Gastroesophageal sphincter (tissue), 4 donors: Measurements from ENCODE around the gene DGKI. TPM values are rescaled to one million over a fixed set of nuclear protein-coding genes. Genes with fewer than 3 reads are reported as not detected.
A peak's percentile ranks its signal among the peaks of the same experiment; 100 is the strongest.

Experiments used
- ATAC-seq: fragments of 150-250 bp; one replicate; pipeline ENCODE4 v1.9.1; 2016; ENCODE audit warnings: mild to moderate bottlenecking, moderate library complexity
- H3K27ac ChIP-seq, 4 donors: fragments of 200-600 bp; sonication (generic) in 3 of 4; 1 replicate in 3 of 4; 2 replicates in 1 of 4; pipeline ENCODE4 v1.5.1; 2016 to 2019
- H3K27me3 ChIP-seq: fragments of 200-600 bp; sonication (generic); one replicate; pipeline ENCODE4 v1.5.1; 2019
- H3K36me3 ChIP-seq, 2 donors: fragments of 200-600 bp; sonication (generic); one replicate each; pipeline ENCODE4 v1.5.1; 2019; ENCODE audit warnings: control low read depth in 1 of 2
- H3K4me1 ChIP-seq, 3 donors: fragments of 200-600 bp; sonication (generic); 1 replicate in 2 of 3; 2 replicates in 1 of 3; pipeline ENCODE4 v1.5.1; 2016 to 2019; ENCODE audit warnings: control low read depth in 2 of 3
- H3K4me3 ChIP-seq, 2 donors: fragments of 200-600 bp; sonication (generic); one replicate each; pipeline ENCODE4 v1.5.1; 2019; ENCODE audit warnings: mild to moderate bottlenecking in 1 of 2, moderate library complexity in 1 of 2
- H3K9me3 ChIP-seq, 3 donors: fragments of 200-600 bp; sonication (generic); one replicate each; pipeline ENCODE4 v1.5.1; 2017 to 2019; ENCODE audit warnings: control low read depth in 2 of 3
- EP300 ChIP-seq: sonication (generic); formaldehyde crosslinking; IDR thresholded peaks from one replicate; pipeline ENCODE4 v1.6.1; 2017; ENCODE audit warnings: antibody characterized with exemption, mild to moderate bottlenecking
- POLR2A ChIP-seq, 2 donors: fragments of 450-650 bp; IDR thresholded peaks; one replicate each; pipeline ENCODE4 v1.6.1; 2017; ENCODE audit warnings: antibody characterized with exemption in 2 of 2, mild to moderate bottlenecking in 2 of 2, moderate library complexity in 1 of 2
- POLR2AphosphoS5 ChIP-seq: sonication (generic); formaldehyde crosslinking; IDR thresholded peaks from one replicate; pipeline ENCODE4 v1.6.1; 2017; ENCODE audit warnings: antibody characterized with exemption
- WGBS, 2 donors: methylation state at CpG; one replicate each; pipeline ENCODE4 v1.1.5; 2018; ENCODE audit warnings: low coverage in 1 of 2; 5-methylcytosine and 5-hydroxymethylcytosine counted together
- total RNA-seq, 4 donors: library from RNA; depleted of rRNA; stranded (reverse); fragments of >200 nt; gene quantifications; one replicate each; pipeline ENCODE4 v1.1.0, GENCODE V29; 2016
- TF ChIP-seq, protein P1 (sequence below), 4 experiments: fragments of 200-600 bp in 2 of 4; fragments of 450-650 bp in 2 of 4; sonication (generic) in 1 of 4; IDR thresholded peaks; one replicate each; pipeline ENCODE4 v1.5.1; 2017 to 2019; ENCODE audit warnings: antibody characterized with exemption in 4 of 4, mild to moderate bottlenecking in 2 of 4, moderate library complexity in 2 of 4

The DGKI gene
- total RNA-seq, 4 donors from 2014 or later, result 0.27 to 4.8 (median 3.2) TPM

DNA sequence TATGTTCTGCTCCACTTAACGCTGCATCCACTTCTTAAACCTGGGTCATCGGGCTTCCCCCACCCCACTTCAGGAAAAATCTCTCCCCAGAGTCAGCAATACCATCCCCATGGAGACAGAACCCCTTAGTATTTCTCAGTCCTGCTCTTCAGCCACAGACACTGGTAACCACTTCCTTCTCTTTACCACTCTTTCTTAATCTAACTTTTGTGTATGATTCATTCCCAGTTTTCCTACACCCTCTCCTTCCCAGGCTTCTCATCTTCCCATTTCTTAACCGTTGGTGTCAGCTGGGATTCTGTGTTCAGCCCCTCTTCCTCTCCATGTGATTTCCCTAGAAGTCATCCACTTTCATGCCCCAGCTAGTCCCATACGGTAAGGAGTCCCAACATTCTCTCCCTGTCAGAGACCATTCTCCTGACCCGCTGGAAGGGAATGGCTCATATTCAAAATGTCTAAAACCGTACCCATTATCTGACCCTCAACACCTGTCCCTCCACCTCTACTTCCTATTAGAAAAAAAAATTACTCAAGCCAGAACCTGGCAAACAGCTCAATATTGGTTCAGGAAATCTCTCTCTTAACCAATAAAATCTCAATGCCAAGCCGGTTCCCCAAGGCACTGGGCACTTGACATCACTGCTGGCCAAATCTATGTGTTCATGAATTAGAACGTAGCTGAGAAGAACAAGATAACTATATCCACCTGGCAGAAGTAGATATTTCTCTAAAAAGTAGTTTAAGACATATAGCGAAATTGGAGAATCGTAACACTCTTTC, 89.4 kb downstream of the DGKI start:
- TF ChIP-seq EP300, result no peak
- TF ChIP-seq, protein P1, sequence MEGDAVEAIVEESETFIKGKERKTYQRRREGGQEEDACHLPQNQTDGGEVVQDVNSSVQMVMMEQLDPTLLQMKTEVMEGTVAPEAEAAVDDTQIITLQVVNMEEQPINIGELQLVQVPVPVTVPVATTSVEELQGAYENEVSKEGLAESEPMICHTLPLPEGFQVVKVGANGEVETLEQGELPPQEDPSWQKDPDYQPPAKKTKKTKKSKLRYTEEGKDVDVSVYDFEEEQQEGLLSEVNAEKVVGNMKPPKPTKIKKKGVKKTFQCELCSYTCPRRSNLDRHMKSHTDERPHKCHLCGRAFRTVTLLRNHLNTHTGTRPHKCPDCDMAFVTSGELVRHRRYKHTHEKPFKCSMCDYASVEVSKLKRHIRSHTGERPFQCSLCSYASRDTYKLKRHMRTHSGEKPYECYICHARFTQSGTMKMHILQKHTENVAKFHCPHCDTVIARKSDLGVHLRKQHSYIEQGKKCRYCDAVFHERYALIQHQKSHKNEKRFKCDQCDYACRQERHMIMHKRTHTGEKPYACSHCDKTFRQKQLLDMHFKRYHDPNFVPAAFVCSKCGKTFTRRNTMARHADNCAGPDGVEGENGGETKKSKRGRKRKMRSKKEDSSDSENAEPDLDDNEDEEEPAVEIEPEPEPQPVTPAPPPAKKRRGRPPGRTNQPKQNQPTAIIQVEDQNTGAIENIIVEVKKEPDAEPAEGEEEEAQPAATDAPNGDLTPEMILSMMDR (IDR thresholded peaks at IDR 0.05), result no peak
- no peak for TF ChIP-seq POLR2A (IDR thresholded peaks at IDR 0.05)
- no peak for TF ChIP-seq POLR2AphosphoS5
- Histone ChIP-seq H3K27me3 (no peaks in the 10 kb centered on the region), H3K9me3 (no peaks in the 10 kb centered on the region), H3K4me1 (peaks cover 0 to 36% (median 3%) of the 10 kb centered on the region in 3 donors), H3K36me3 (no peaks in the 10 kb centered on the region), H3K27ac (no peak overlapping the region), H3K4me3 (no peak overlapping the region)
- 76 to 83% methylated on average over 6 to 10 of the region's 10 CpGs for WGBS, 2 donors
- no peak for ATAC-seq

DNA sequence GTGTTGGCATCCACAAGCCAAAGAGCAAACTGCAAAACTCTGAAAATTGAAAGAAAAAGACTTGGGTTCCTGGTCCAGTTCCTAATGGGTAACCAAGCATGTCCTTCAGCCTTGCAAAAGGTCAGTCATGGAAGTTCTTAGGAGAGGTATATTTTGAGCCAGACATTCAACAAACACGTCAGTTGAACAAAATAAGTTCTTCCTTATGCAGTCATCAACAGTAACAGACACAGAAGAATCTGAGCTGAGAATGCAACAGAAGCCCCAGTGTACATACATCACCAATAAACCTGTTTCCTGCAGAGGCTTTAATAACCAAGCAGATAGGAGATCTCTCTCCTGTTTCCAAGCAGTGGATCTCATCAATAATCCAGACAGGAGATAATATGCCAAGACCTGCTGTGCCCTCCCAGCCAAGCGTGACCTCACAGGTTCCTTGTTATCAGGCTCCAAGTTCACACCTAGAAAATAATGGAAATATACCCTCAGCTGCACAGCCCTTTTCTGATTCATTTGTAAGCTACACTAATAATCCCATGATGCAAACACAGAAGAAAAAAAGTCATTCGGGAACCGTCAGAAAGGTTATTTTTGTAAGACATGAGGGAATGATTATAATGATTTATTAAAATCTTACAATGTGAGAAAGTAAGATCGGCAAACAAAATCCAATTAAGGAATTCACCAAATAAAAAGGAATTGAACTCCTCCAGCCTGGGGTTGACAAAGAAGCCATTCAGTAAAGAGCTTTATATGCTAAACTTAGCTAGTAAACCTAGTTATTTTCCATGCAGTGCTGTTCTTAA, 90.7 kb downstream of the DGKI start:
- Histone ChIP-seq H3K4me1 (peaks cover 0 to 36% (median 3%) of the 10 kb centered on the region in 3 donors), H3K27ac (no peak overlapping the region), H3K36me3 (no peaks in the 10 kb centered on the region), H3K9me3 (no peaks in the 10 kb centered on the region), H3K4me3 (no peak overlapping the region), H3K27me3 (no peaks in the 10 kb centered on the region)
- 6 to 18% methylated on average over 4 to 5 of the region's 5 CpGs for WGBS, 2 donors
- TF ChIP-seq, protein P1 (IDR thresholded peaks at IDR 0.05), result no peak
- no peak for TF ChIP-seq POLR2A (IDR thresholded peaks at IDR 0.05)
- no peak for TF ChIP-seq EP300
- TF ChIP-seq POLR2AphosphoS5, result no peak
- no peak for ATAC-seq

- H3K9me3 ChIP-seq, result no peaks in the 10 kb centered on the region
- H3K36me3 ChIP-seq, result no peaks in the 10 kb centered on the region
- H3K4me3 ChIP-seq, result no peak overlapping the region
- TF ChIP-seq, protein P1 (IDR thresholded peaks at IDR 0.05), result no peak
- no peak for TF ChIP-seq POLR2AphosphoS5
- no peak for TF ChIP-seq EP300
- TF ChIP-seq POLR2A (IDR thresholded peaks at IDR 0.05), result no peak
- WGBS, 2 donors, result 54 to 55% methylated on average over 4 of the region's 4 CpGs
- H3K4me1 ChIP-seq, result peaks cover 0 to 36% (median 3%) of the 10 kb centered on the region in 3 donors
- ATAC-seq, result no peak
- no peak overlapping the region for H3K27ac ChIP-seq
- no peaks in the 10 kb centered on the region for H3K27me3 ChIP-seq
These were observed 91.3 kb downstream of the DGKI start for GRCh38 chr7:137755427-137755826.

GRCh38 chr7:137753948-137754851, 92.6 kb downstream of the DGKI start:
- ATAC-seq, result no peak
- Histone ChIP-seq H3K36me3 (no peaks in the 10 kb centered on the region), H3K4me1 (peaks cover 0 to 36% (median 3%) of the 10 kb centered on the region in 3 donors), H3K27me3 (no peaks in the 10 kb centered on the region), H3K9me3 (no peaks in the 10 kb centered on the region), H3K27ac (peak overlapping the region in 1 of 4 donors; percentile 4), H3K4me3 (no peak overlapping the region)
- WGBS, 2 donors, result 19 to 28% methylated on average over 9 to 11 of the region's 11 CpGs
- no peak for TF ChIP-seq EP300
- no peak for TF ChIP-seq POLR2AphosphoS5
- TF ChIP-seq, protein P1 (IDR thresholded peaks at IDR 0.05), result no peak
- no peak for TF ChIP-seq POLR2A (IDR thresholded peaks at IDR 0.05)
